Measurements from ENCODE around the gene MAPK6.
"Not testable (repeated sequence)": the region's sequence is repeated elsewhere in the genome, so short reads cannot be mapped to it uniquely, and the experiment has no call there.

MAPK6 gene

GRCh38 chr15:52042051-52042851 lies 23.2 kb downstream of the MAPK6 start:
- no peaks in the 10 kb centered on the region for H3K27me3 ChIP-seq (replicated peaks; ENCODE audit: control insufficient read depth, insufficient read depth, low read length)
- DNase-seq (ENCODE audit: extremely low read depth, insufficient read length): no peak
- H3K4me3 ChIP-seq (replicated peaks; ENCODE audit: low read depth, low read length): no peak overlapping the region
- H3K36me3 ChIP-seq (ENCODE audit: control insufficient read depth, insufficient read depth, low read length): no peaks in the 10 kb centered on the region; the same call in none of the 2 replicates
- no peak for TF ChIP-seq CTCF (IDR thresholded peaks at IDR 0.05; ENCODE audit: insufficient read depth, low read length, poor library complexity, severe bottlenecking)

- peak; percentile 7 for TF ChIP-seq CTCF (IDR thresholded peaks at IDR 0.05; ENCODE audit: insufficient read depth, low read length, poor library complexity, severe bottlenecking)
- DNase-seq (ENCODE audit: extremely low read depth, insufficient read length): not testable (repeated sequence)
These were observed 26.8 kb downstream of the MAPK6 start for GRCh38 chr15:52045795-52046298.

GRCh38 chr15:52046552-52046951 lies 27.5 kb downstream of the MAPK6 start:
- DNase-seq (ENCODE audit: extremely low read depth, insufficient read length); H3K4me3 ChIP-seq (replicated peaks; ENCODE audit: low read depth, low read length); H3K36me3 ChIP-seq (ENCODE audit: control insufficient read depth, insufficient read depth, low read length); H3K27me3 ChIP-seq (replicated peaks; ENCODE audit: control insufficient read depth, insufficient read depth, low read length): not testable (repeated sequence)

More at GRCh38 chr15:52045795-52046298, 26.8 kb downstream of the MAPK6 start:
- H3K27me3 ChIP-seq (replicated peaks; ENCODE audit: control insufficient read depth, insufficient read depth, low read length); H3K36me3 ChIP-seq (ENCODE audit: control insufficient read depth, insufficient read depth, low read length); H3K4me3 ChIP-seq (replicated peaks; ENCODE audit: low read depth, low read length): not testable (repeated sequence)

- Histone ChIP-seq H3K4me3 (replicated peaks; ENCODE audit: low read depth, low read length) (no peak overlapping the region), H3K36me3 (ENCODE audit: control insufficient read depth, insufficient read depth, low read length) (peaks cover 3% of the 10 kb centered on the region), H3K27me3 (replicated peaks; ENCODE audit: control insufficient read depth, insufficient read depth, low read length) (no peaks in the 10 kb centered on the region)
- TF ChIP-seq CTCF (IDR thresholded peaks at IDR 0.05; ENCODE audit: insufficient read depth, low read length, poor library complexity, severe bottlenecking): no peak
- DNase-seq (ENCODE audit: extremely low read depth, insufficient read length): no peak
These were observed 31.4 kb downstream of the MAPK6 start for GRCh38 chr15:52050416-52050815.

GRCh38 chr15:52052066-52052935 lies 33.3 kb downstream of the MAPK6 start:
- H3K4me3 ChIP-seq (replicated peaks; ENCODE audit: low read depth, low read length): no peak overlapping the region
- TF ChIP-seq CTCF (IDR thresholded peaks at IDR 0.05; ENCODE audit: insufficient read depth, low read length, poor library complexity, severe bottlenecking): no peak
- H3K27me3 ChIP-seq (replicated peaks; ENCODE audit: control insufficient read depth, insufficient read depth, low read length): no peaks in the 10 kb centered on the region
- DNase-seq (ENCODE audit: extremely low read depth, insufficient read length): no peak
- H3K36me3 ChIP-seq (ENCODE audit: control insufficient read depth, insufficient read depth, low read length): peaks cover 6% of the 10 kb centered on the region

- DNase-seq (ENCODE audit: extremely low read depth, insufficient read length): no peak
- no peaks in the 10 kb centered on the region for H3K27me3 ChIP-seq (replicated peaks; ENCODE audit: control insufficient read depth, insufficient read depth, low read length)
- peaks cover 13% of the 10 kb centered on the region for H3K36me3 ChIP-seq (ENCODE audit: control insufficient read depth, insufficient read depth, low read length)
- no peak overlapping the region for H3K4me3 ChIP-seq (replicated peaks; ENCODE audit: low read depth, low read length)
- no peak for TF ChIP-seq CTCF (IDR thresholded peaks at IDR 0.05; ENCODE audit: insufficient read depth, low read length, poor library complexity, severe bottlenecking)
These were observed 35.4 kb downstream of the MAPK6 start for GRCh38 chr15:52054381-52054780.

- DNase-seq (ENCODE audit: extremely low read depth, insufficient read length); H3K27me3 ChIP-seq (replicated peaks; ENCODE audit: control insufficient read depth, insufficient read depth, low read length); H3K4me3 ChIP-seq (replicated peaks; ENCODE audit: low read depth, low read length): not testable (repeated sequence)
- peaks cover 14% of the 10 kb centered on the region for H3K36me3 ChIP-seq (ENCODE audit: control insufficient read depth, insufficient read depth, low read length)
These were observed 35.8 kb downstream of the MAPK6 start for GRCh38 chr15:52054858-52055257.

All from GM06990 (cell line).